Ecto neural progenitor cell (in vitro differentiated cells): ENCODE data around the gene PPP4R4.

ENCODE experiments used
- DNase-seq: peaks from one replicate; pipeline ENCODE4 v3.0.0-alpha.2; 2018; ENCODE audit warnings: low spot score

The PPP4R4 gene, protein sequence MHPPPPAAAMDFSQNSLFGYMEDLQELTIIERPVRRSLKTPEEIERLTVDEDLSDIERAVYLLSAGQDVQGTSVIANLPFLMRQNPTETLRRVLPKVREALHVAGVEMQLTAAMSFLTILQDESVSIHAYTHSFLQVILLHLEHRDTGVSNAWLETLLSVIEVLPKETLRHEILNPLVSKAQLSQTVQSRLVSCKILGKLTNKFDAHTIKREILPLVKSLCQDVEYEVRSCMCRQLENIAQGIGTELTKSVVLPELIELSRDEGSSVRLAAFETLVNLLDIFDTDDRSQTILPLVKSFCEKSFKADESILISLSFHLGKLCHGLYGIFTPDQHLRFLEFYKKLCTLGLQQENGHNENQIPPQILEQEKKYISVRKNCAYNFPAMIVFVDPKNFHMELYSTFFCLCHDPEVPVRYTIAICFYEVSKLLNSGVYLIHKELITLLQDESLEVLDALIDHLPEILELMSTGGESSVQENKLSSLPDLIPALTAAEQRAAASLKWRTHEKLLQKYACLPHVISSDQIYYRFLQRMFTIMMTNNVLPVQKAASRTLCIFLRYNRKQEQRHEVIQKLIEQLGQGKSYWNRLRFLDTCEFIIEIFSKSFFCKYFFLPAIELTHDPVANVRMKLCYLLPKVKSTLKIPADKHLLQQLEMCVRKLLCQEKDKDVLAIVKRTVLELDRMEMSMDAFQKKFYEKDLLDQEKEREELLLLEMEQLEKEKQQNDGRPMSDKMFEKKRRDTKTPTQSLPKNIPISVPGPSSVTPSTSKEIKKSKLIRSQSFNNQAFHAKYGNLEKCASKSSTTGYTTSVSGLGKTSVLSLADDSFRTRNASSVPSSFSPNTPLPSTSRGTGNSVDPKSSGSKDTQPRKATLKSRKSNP

DNA sequence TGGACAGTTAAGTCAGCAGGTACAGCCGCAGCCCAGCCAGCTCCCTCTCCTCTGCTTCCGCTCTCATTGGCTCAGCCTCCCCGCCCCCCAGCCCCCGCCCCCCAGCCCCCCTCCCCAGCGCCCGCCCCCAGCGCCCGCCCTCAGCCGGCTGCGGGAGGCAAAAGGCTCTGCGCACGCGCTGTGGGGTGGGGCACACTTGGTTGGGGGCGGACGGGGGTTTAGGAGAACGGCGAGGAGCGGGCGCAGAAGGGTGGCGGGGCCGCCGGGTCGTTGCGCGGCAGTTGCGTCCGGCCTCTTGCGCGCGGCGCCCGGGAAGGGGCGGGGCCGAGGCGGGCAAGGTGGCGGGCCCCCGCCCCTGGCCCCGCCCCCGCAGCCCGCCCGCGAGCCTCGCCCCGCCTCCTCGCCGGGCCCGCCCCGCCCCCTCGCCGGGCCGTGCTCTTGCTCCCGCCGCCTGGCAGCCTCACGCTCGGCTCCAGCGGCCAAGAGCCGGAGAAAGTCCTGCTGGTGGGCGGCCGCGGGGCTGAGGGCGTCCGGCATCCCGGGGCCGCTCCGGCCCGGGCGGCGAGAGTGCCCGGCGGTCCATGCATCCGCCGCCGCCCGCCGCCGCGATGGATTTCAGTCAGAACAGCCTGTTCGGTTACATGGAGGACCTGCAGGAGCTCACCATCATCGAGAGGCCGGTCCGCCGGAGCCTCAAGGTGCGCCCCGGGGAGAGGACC lies at the start of gene PPP4R4:
Gene PPP4R4 (plus strand): TSS at position 438 of the 719 bp plus-strand sequence. CDS start 144 bp downstream, at position 582.
- DNase-seq = peak; percentile 98

DNA sequence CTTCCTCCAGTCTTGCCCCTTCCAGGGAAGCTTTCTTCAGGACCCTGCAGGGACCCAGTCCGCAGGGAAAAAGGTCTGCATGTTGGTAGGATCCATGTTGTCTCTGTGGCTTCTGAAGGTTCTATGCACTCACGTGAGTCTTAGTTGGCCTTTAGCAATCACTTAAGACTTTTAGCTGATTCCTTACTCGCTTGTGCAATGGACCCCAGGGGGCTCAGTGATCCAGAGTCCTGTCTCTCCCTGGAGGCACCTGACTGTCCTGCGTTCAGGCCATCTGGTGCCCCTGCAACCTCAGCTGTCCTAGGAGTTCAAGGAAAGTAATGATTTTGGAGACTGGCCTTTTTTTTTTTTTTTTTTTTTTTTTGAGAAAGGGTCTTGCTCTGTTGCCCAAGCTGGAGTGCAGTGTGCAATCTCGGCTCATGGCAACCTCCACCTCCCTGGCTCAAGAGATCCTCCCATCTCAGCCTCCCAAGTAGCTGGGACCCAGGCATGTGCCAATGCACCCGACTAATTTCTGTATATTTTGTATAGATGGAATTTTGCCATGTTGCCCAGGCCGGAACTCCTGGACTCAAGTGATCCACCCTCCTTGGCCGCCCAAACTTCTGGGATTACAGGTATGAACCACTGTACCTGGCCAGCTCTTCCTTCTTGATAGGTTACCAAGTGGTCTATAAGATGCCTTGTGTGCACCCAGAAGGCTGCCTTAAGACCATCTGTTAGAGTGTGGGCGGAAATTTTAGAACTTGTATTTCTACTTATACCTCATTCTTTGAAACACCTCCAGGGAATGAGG lies 49.3 kb upstream of the PPP4R4 start:
- DNase-seq = peak; percentile 24

DNA sequence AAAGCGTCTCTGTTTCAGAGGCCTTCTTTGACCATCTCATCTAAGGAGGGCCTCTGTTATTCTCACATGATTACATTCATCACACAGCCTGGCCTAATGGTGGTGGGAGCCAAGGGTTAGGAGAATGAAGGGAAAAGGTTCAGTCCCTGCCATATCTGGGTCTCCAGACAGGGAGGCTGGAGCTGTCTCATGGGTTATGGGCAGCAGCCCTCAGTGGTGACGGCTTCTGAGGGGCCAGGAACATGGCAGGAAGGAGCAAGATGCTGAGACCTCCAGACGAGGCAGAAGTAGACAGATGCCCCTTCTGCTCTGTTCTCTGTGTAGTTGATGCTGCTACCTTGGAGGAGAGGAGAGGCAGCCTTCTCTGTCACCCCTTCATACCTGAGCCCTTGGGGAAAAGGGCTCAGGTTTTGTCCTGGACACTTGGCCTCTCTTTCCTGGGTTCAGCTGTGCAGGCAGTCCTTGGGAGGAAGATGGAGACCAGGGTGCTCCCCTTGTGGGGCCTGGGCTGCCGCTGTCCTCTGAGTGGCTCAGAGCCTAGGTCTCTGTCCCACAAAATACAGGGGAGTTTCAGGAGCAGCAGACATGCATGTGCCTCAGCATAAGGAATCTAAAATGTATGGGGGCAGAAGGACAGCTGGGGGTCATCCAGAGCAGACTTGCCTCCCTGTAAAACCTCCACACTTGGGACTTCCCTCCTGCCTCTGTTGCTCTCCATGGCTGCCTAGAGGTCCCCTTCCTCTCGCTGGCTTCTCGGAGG lies 48.3 kb upstream of the PPP4R4 start:
- DNase-seq = peak; percentile 28

DNA sequence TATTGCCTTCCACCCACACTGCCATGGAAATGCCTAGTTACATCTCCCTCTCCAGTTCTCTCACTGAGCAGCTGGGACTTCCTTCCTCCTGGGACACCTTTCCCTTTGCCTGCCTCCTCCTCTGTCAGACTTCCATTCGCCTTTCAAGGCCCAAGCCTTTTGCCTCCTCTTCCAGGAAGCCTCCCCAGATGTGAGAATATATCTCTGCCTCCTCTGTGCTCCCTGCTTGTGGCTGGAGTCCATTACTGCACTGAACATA lies 47.8 kb upstream of the PPP4R4 start:
- DNase-seq = peak; percentile 16

DNA sequence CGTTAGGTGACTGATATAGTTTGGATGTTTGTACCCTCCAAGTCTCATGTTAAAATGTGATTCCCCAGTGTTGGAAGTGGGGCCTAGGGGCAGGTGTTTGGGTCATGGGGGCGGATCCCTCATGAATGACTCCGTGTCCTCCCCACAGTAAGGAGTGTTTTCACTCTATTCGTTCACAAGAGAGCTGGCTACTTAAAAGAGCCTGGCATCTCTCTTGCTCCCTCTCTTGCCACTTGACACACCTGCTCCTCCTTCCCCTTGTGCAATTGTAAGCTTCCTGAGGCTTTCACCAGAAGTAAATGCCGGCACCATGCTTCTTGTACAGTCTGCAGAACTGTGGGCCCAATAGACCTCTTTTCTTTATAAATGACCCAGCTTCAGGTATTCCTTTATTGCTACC lies 47.3 kb upstream of the PPP4R4 start:
- DNase-seq = no peak

DNA sequence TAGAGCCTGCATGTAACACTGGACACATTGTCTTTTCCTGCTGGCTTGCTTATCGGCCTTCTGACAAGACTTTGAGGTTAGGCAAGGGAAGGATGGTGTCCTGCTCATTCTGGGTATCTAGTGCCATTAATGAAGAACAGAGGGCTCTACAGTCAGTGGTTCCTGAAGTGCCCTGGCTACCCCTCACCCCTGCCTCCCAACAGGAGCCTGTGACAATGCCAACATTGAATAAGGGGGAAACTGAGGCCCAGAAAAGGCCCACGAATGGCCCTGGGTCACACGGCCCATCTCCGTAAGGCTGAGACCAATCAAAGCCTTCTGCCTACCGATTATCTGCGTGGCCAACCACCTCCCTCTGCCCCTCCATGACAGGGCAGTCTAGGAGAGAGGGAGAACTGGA lies 46.8 kb upstream of the PPP4R4 start:
- peak; percentile 12 for DNase-seq

DNA sequence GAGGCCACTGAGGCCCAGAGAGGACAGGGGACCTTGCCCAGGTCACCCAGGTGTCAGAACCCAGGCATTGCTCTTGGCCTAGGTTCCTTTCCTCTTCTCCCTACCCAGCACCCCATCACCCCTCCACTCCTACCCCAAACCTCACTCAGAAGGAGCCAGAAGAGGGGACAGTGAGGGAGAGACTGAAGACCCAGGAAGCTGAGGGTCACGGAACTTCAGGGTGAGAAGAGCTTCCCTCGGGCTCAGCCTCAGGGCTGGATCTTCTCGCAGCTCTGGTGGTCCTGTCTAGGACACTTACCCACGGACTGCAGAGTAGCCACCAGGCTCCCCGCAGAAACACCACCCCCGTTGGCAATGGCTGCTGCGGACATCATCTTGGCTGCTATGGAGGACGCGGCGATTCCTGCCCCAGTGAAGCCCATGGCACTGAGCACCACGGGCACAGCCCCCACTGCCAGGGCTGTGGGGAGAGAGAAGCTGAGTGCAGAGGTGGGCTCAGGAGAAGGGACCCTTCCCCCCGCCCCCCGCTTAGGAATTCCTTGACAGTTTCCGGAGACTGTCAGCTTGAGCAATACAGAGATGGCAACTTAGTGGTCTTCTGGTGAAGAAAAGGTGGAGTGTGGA lies 45.8 kb upstream of the PPP4R4 start:
- DNase-seq = peak; percentile 41

DNA sequence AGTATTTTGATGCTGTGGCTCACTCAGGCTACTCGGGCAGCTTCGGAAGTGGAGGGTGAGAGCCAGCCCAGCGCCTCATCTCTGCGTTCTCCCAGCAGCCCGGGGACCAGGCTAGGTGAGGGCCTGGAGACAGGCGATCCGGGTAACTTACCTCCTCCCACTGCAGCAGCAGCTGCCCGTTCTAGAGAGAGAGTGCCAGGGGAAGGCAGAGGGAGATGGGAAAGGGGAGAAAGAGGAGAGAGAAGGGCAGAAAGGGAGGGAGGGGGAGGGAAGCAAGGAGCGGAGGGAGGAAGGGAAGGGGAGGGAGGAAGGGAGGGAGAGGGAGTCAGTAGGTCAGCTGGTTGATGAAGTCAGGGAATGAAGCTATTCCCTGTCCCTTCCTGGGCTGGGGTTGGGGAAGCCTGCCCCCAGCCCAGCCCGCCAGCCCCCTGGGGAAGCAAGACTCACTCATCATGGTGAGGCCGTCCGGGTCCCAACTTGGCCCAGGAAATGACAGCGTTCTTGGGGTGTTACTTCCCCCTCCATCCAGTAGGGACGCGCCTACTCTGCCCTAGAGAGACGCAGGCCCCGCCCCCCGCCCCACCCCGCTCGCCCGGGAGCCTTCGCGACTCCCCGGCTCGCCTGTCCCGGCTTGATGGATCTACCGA lies 44.9 kb upstream of the PPP4R4 start, which contains the start of gene IFI27L2:
Gene IFI27L2 (minus strand): TSS at position 494 of the 647 bp plus-strand sequence. CDS start 40 bp downstream, at position 454.
- peak; percentile 89 for DNase-seq

DNA sequence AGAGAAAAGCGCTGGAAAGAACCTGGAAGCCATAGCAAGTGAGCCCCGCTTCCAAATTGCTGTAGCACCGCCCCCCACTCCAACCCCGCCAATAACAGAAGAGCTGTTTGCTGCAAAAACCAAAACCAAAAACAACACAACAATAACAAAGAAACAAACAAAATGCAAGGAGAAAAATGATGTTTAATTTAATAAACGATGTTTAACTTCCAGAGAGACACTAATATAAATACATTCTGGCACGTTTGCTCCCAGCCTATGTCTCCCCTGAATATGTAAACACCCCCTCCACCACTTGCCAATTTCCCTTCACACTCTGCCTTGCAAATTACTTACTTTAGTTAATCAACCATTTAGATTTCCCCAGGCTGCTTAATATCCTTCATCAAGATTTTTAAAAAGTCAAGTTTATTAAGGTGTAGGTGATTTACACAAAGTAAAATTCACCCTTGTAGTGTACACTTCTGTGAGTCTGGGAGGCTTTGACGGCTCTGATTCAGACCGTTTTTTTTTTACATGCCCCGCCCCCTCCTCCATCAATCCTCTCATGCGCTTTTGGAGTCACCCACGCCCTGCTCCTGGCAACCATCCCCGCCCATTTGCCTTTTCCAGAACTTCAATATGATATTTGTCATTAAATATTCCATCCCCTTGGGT lies 44.2 kb upstream of the PPP4R4 start:
- DNase-seq = peak; percentile 57

DNA sequence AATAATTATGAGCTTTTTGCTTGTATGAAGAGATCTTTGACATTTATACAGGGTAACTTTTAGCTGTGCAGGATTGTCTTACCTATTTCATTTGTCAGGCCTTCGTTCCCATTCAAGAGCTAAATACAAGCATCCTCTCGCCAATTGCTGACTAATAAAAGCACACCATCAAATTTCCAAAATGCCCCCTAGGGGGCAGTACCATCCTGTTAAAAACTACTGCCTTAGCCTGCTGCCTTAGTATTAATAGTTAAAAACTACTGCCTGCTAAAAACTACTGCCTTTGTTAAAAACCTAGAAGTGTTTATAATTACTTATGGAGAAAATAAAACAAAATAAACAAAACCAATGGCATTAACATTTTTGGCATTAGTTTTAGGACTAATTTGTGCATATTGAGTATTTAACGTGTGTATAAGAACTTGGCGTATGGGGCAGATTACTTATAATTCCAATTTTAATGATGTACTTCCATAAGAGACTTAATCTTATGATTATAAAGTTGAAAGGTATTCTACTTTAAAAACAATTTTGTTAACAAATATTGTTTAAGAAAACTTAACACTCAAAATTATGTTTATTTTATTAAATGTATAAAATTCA lies 41.7 kb upstream of the PPP4R4 start:
- peak; percentile 62 for DNase-seq

DNA sequence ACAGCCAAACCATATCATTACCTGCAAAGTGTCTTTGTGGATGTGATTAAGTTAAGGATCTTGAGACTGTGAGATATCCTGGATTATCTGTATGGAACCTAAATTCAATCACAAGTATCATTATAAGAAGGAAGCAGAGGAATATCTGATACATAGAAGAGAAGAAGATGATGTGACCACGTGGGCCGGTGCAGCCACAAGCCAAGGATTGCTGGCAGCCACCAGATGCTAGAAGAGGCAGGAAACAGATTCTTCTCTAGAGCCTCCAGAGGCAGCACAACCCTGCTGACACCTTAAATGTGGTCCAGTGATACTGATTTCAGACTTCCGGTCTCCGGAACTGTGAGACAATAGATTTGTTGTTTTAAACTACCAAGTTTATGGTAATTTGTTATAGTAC lies 38.6 kb upstream of the PPP4R4 start:
- DNase-seq = no peak

DNA sequence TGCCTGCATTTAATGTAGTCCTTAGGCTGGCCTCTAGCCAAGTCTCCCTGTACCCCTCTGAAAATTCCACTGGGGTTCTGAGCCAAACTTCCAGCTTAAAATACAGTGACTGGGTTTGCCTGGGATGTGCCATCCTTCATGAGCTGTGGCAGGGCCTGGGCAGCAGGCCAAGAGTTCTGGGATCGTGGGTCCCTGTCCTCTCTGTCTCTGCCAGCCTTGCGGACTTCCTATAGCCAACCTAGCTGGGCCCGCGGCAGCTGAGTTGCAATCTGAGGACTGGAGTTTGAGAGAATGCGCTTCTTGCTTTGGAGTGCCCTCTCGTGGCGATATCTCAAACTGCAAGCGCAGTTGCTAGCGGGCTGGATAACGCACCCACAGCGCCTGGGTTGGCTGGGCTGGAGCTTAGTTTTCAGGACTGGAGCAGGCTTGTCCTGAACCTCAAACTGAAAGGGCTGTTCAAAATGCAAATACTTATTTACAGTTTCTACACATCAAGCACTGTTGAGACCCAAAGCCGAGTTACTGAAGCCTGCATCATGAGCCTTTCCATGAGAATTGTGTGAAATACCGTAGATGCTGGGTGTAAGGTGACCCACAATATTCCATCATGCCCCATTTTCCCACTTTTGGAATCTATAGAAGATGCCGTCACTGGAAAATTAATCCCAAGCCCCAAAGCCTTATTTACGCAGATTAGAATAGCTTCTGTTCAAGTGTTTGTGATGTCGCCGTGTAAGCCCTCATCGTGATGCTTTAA lies 37.4 kb upstream of the PPP4R4 start:
- peak; percentile 89 for DNase-seq

DNA sequence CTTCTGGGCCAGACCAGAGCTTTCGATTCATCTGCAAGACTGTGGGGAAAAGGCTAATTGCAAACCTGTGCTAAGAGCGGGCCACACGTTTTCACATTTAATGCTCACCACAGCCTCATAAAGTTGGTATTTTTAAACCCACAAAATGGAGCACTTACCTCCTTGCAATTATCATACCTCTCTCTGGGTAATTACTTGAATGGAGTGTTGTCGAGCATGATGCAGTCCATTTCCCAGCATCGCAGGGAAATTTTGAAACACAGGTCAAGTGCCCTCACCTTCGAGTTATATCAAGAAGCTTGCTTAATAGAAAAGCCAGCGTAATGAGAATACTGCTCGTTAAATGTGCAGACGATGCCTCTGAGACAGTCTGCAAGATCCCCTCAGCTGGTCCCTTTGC lies 35.9 kb upstream of the PPP4R4 start:
- DNase-seq = no peak

DNA sequence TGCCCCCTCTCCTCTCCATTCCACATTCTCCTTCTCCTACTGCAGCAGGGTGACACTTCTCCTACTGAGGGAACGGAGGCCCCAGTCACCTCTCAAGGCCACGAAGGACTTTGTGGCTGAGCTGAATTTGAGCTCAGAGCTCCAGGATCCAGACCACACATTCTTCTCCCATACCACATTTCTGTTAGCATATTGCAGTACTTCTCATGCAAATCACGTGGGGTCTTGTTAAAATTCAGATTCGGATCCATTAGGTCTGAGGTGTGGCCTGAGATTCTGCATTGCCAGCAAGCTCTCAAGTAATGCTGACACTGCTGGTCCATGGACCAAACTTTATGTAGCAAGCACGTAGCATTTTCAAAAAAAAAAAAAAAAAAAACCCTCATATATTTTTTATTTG lies 35.1 kb upstream of the PPP4R4 start:
- no peak for DNase-seq

DNA sequence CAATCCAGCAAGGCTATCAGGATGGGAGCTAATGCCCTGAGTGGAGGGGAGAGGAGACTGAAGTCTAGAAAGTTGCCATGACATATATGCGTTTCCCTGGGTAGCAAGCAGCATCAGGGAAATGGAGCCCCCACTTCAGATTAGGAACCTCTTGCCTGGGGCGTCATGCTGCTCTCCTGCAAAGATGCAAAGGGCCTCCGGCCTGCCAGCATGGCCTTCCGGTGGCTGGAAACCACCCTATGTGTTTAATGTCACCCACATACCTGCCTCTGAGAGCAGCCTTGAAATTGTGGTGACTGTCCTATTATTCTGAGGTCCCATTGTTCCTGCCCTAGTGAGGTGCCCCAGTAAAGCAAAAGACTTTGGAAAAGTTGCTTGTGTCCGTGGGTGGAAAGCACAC lies 34.7 kb upstream of the PPP4R4 start:
- no peak for DNase-seq

DNA sequence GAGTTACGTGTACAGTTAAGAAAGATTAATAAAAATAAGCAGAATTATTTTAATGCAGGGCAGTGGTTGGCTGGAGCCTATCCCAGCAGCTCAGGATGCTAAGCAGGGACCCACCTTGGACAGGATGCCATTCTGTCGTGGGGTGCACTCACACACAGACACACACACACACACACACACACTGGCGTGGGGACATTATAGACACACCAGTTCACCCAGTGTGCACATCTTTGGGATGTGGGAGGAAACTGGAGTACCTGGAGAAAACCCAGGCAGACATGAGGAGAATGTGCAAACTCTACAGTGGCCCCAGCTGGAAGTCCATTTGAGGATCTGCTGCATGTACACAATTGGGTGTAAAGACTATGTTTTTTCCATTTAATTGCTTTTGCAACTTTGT lies 31.9 kb upstream of the PPP4R4 start:
- DNase-seq = no peak

DNA sequence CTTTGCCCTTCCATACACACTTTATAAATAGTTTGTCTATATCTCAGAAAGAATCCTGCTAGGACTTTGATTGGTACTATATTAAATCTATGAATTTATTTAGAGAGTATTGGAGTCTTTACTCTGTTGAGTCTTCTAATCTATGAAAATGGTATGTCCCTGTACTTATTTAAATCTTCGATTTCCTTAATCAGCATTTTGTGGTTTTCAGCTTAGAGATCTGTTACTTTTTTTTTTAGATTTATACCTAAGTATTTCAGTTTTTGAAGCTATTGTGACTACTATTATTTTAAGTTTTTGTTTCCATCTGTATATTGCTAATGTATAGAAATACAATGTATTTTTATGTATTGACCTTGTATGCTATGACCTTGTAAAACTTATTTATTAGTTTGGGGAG lies 31.3 kb upstream of the PPP4R4 start:
- DNase-seq = no peak

DNA sequence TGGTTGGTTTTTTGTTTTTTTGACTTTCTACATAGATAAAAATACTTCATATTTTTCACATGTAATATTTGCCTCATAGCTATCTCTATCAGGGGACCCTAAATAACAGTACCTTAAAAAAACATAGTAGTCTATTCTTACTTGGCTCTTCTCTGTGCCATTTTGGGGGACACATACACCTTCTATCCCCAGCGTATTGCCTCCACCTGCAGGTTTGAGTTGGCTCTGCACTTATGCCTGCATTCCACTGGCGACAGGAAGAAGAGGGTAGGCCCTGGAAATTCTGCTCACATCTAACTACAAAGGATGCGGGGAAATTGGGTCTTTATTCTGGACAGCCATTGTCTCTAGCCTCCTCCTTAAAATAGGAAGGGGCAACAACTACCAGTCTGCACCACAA lies 30.9 kb upstream of the PPP4R4 start:
- no peak for DNase-seq
